Keratinocyte (primary cell): Measurements from ENCODE around the gene NANOS2. TPM values are rescaled to one million over a fixed set of nuclear protein-coding genes. Genes with fewer than 3 reads are reported as not detected.

Source experiments
- DNase-seq: peaks from one replicate; pipeline ENCODE4 v3.0.0-alpha.2; 2011; ENCODE audit warnings: low read depth, missing footprints, low spot score
- FAIRE-seq: peaks from 2 replicates; lab custom pipeline; 2011; peaks lifted over from hg19 to GRCh38; lab: Jason Lieb, UNC
- H2AFZ ChIP-seq: 2 replicates; pipeline ENCODE4 v1.6.0; 2012; ENCODE audit warnings: low read length, control low read depth, inconsistent platforms; ENCODE audit not compliant: control insufficient read depth
- H3K27ac ChIP-seq: 2 replicates; pipeline ENCODE4 v1.5.1; 2011; ENCODE audit warnings: low read length; ENCODE audit not compliant: control insufficient read depth, insufficient read depth
- H3K27me3 ChIP-seq: 3 replicates; pipeline ENCODE4 v1.6.0; 2011; ENCODE audit warnings: low read length; ENCODE audit not compliant: control insufficient read depth, insufficient read depth; ENCODE audit errors: extremely low read depth
- H3K36me3 ChIP-seq, 2 experiments: 2 replicates in 1 of 2; 3 replicates in 1 of 2; pipeline ENCODE4 v1.5.1; 2011; ENCODE audit warnings: low read length in 2 of 2, mild to moderate bottlenecking in 1 of 2; ENCODE audit not compliant: control insufficient read depth in 2 of 2, insufficient read depth in 2 of 2; ENCODE audit errors: extremely low read depth in 1 of 2
- H3K4me1 ChIP-seq: 3 replicates; pipeline ENCODE4 v1.5.1; 2011; ENCODE audit warnings: low read length; ENCODE audit not compliant: control insufficient read depth, insufficient read depth; ENCODE audit errors: extremely low read depth
- H3K4me2 ChIP-seq: 3 replicates; pipeline ENCODE4 v1.6.0; 2011; ENCODE audit warnings: low read depth, low read length; ENCODE audit not compliant: control insufficient read depth, insufficient read depth; ENCODE audit errors: extremely low read depth
- H3K4me3 ChIP-seq, 3 experiments: fragments of 200-600 bp in 1 of 3; sonication (generic) in 1 of 3; 2 replicates in 2 of 3; 3 replicates in 1 of 3; pipeline ENCODE4 v1.5.1; 2011 to 2016; ENCODE audit warnings: low read length in 3 of 3, mild to moderate bottlenecking in 3 of 3, control low read depth in 2 of 3, inconsistent platforms in 1 of 3, low read depth in 1 of 3, mixed read lengths in 1 of 3, mixed run types in 1 of 3, moderate library complexity in 1 of 3; ENCODE audit not compliant: control insufficient read depth in 2 of 3, insufficient read depth in 2 of 3; ENCODE audit errors: extremely low read depth in 1 of 3
- H3K79me2 ChIP-seq: 2 replicates; pipeline ENCODE4 v1.6.0; 2012; ENCODE audit warnings: low read length; ENCODE audit not compliant: control insufficient read depth, insufficient read depth
- H3K9ac ChIP-seq: 3 replicates; pipeline ENCODE4 v1.6.0; 2011; ENCODE audit warnings: low read length; ENCODE audit not compliant: control insufficient read depth, insufficient read depth; ENCODE audit errors: extremely low read depth
- H3K9me1 ChIP-seq: 3 replicates; pipeline ENCODE4 v1.6.0; 2011; ENCODE audit warnings: low read length; ENCODE audit not compliant: control insufficient read depth, insufficient read depth; ENCODE audit errors: extremely low read depth
- H3K9me3 ChIP-seq: 2 replicates; pipeline ENCODE4 v1.5.1; 2012; ENCODE audit warnings: low read depth, low read length; ENCODE audit not compliant: control insufficient read depth
- H4K20me1 ChIP-seq: 3 replicates; pipeline ENCODE4 v1.6.0; 2011; ENCODE audit warnings: low read length; ENCODE audit not compliant: control insufficient read depth, insufficient read depth; ENCODE audit errors: extremely low read depth
- CTCF ChIP-seq, 3 experiments: IDR thresholded peaks in 1 of 3; conservative IDR thresholded peaks in 1 of 3; optimal IDR thresholded peaks in 1 of 3; 2 replicates in 2 of 3; 3 replicates in 1 of 3; pipeline versions ENCODE3 to v1.5.1; 2011; ENCODE audit warnings: low read length in 3 of 3, mild to moderate bottlenecking in 3 of 3, moderate library complexity in 2 of 3, control low read depth in 1 of 3, inconsistent platforms in 1 of 3; ENCODE audit not compliant: insufficient read depth in 2 of 3; ENCODE audit errors: extremely low read depth in 1 of 3
- EZH2 ChIP-seq: IDR thresholded peaks from one replicate; pipeline ENCODE4 v1.6.1; 2012; ENCODE audit warnings: inconsistent platforms, mild to moderate bottlenecking, low read length, moderate library complexity
- dilution Hi-C: fragments of 300-500 bp; cut with MboI; formaldehyde crosslinking; loops from one replicate; pipeline ENCODE4 v1.7.0; 2020; ENCODE audit warnings: low sequenced_read_pairs; ENCODE audit not compliant: extremely low pct_ligation_motif_present
- polyA plus RNA-seq, 5 experiments: library from polyadenylated mRNA; depleted of rRNA in 3 of 5; stranded (reverse) in 3 of 5; stranded (forward) in 1 of 5; unstranded in 1 of 5; fragments of >200 nt; gene quantifications; 1 replicate in 1 of 5; 2 replicates in 3 of 5; 3 replicates in 1 of 5; pipeline versions ENCODE4 v1.2.1 to v1.2.3, GENCODE V29; 2011 to 2012; ENCODE audit warnings: missing spikeins in 2 of 5, low read depth in 1 of 5, low replicate concordance in 1 of 5

NANOS2 gene
- polyA plus RNA-seq, 1 donor (not counting 4 experiments of a cell fraction or from before 2014, with no cell fraction given): not detected

GRCh38 chr19:45917421-45918091, 3.0 kb upstream of the NANOS2 start:
- dilution Hi-C loops: no loop called here
- no peak for FAIRE-seq
- TF ChIP-seq CTCF (optimal IDR thresholded peaks at IDR 0.05 in 1 of 3, IDR thresholded peaks at IDR 0.05 in 1 of 3, conservative IDR thresholded peaks at IDR 0.05 in 1 of 3; ENCODE audit: extremely low read depth in 1 of 3, insufficient read depth in 2 of 3, low read length in 3 of 3) (no peak), EZH2 (no peak)

GRCh38 chr19:45911291-45911690, 3.3 kb downstream of the NANOS2 start:
- no peak overlapping the region for H2AFZ ChIP-seq
- no peaks in the 10 kb centered on the region for H3K9me3 ChIP-seq
- TF ChIP-seq CTCF (optimal IDR thresholded peaks at IDR 0.05 in 1 of 3, IDR thresholded peaks at IDR 0.05 in 1 of 3, conservative IDR thresholded peaks at IDR 0.05 in 1 of 3; ENCODE audit: extremely low read depth in 1 of 3, insufficient read depth in 2 of 3, low read length in 3 of 3): no peak
- no peak for TF ChIP-seq EZH2
- dilution Hi-C loops: no loop called here
- DNase-seq (no peak), FAIRE-seq (no peak)
- peaks cover 6% of the 10 kb centered on the region for H3K27me3 ChIP-seq
- no peaks in the 10 kb centered on the region for H3K79me2 ChIP-seq
- no peak overlapping the region for H3K27ac ChIP-seq
- H3K4me3 ChIP-seq: no peak overlapping the region
- no peaks in the 10 kb centered on the region for H3K4me1 ChIP-seq
- no peaks in the 10 kb centered on the region for H3K36me3 ChIP-seq
- H4K20me1 ChIP-seq: no peaks in the 10 kb centered on the region
- no peak overlapping the region for H3K9ac ChIP-seq
- H3K9me1 ChIP-seq: no peaks in the 10 kb centered on the region
- H3K4me2 ChIP-seq: no peak overlapping the region

More at GRCh38 chr19:45917421-45918091, 3.0 kb upstream of the NANOS2 start:
- no peak for DNase-seq
- no peak overlapping the region for H3K4me2 ChIP-seq
- H4K20me1 ChIP-seq: no peaks in the 10 kb centered on the region
- no peaks in the 10 kb centered on the region for H3K9me3 ChIP-seq
- no peak overlapping the region for H3K4me3 ChIP-seq
- H3K27me3 ChIP-seq: peaks cover 12% of the 10 kb centered on the region
- no peaks in the 10 kb centered on the region for H3K79me2 ChIP-seq
- no peaks in the 10 kb centered on the region for H3K36me3 ChIP-seq
- no peaks in the 10 kb centered on the region for H3K4me1 ChIP-seq
- no peak overlapping the region for H3K27ac ChIP-seq
- no peak overlapping the region for H2AFZ ChIP-seq
- no peaks in the 10 kb centered on the region for H3K9me1 ChIP-seq
- no peak overlapping the region for H3K9ac ChIP-seq
